HEK293 (cell line): ENCODE results near the gene HDHD5.
A peak's percentile ranks its signal among the peaks of the same experiment; 100 is the strongest.

Source experiments
- CTCF ChIA-PET: fragments of 350-600 bp; formaldehyde crosslinking; extraction: SDS; loops from one replicate; lab custom pipeline; 2021; ENCODE audit warnings: antibody characterized with exemption; lab: Yijun Ruan, JAX
- POLR2A ChIA-PET: fragments of 300-600 bp; formaldehyde crosslinking; extraction: SDS; loops from one replicate; lab custom pipeline; 2020; ENCODE audit warnings: antibody characterized with exemption, inconsistent platforms; lab: Yijun Ruan, JAX
- H3K27ac ChIP-seq: fragments of 200-500 bp; sonication (Bioruptor generic); 2 replicates; pipeline ENCODE4 v1.5.1; 2014; ENCODE audit warnings: low read depth, low read length, control low read depth, inconsistent platforms; ENCODE audit errors: extremely low read depth
- H3K36me3 ChIP-seq, 2 experiments: fragments of 200-500 bp in 1 of 2; sonication (Bioruptor generic) in 1 of 2; 1 replicate in 1 of 2; 2 replicates in 1 of 2; pipeline ENCODE4 v1.5.1; 2014 to 2017; ENCODE audit warnings: inconsistent platforms in 2 of 2, low read length in 2 of 2; ENCODE audit not compliant: control insufficient read depth in 2 of 2, insufficient read depth in 1 of 2
- H3K4me1 ChIP-seq: fragments of 200-500 bp; sonication (Bioruptor generic); 2 replicates; pipeline ENCODE4 v1.5.1; 2014; ENCODE audit warnings: mild to moderate bottlenecking, low read length, inconsistent platforms; ENCODE audit not compliant: control insufficient read depth, insufficient read depth
- H3K4me3 ChIP-seq: 2 replicates; pipeline ENCODE4 v1.5.1; 2011; ENCODE audit warnings: low read depth, mild to moderate bottlenecking, control low read depth, low read length, moderate library complexity
- H3K9me3 ChIP-seq: fragments of 200-500 bp; sonication (Bioruptor generic); 2 replicates; pipeline ENCODE4 v1.5.1; 2014; ENCODE audit warnings: low read depth, low read length, inconsistent platforms; ENCODE audit not compliant: control insufficient read depth, insufficient read depth
- EGR2 ChIP-seq: fragments of 450-650 bp; formaldehyde crosslinking; IDR thresholded peaks from 2 replicates; pipeline ENCODE4 v1.5.1; 2016; ENCODE audit warnings: low read depth, missing biosample characterization, missing genetic modification characterization
- GLI4 ChIP-seq: fragments of 450-650 bp; formaldehyde crosslinking; IDR thresholded peaks from 2 replicates; pipeline ENCODE4 v1.5.1; 2016; ENCODE audit warnings: missing biosample characterization, missing genetic modification characterization
- HOXC10 ChIP-seq: sonication (generic); formaldehyde crosslinking; IDR thresholded peaks from 2 replicates; pipeline ENCODE4 v1.8.1; 2023; ENCODE audit warnings: mild to moderate bottlenecking, missing genetic modification reagents
- REST ChIP-seq: fragments of 450-650 bp; formaldehyde crosslinking; IDR thresholded peaks from 2 replicates; pipeline ENCODE4 v1.5.1; 2016; ENCODE audit warnings: missing biosample characterization, missing genetic modification characterization
- SP3 ChIP-seq: fragments of 450-650 bp; formaldehyde crosslinking; IDR thresholded peaks from 2 replicates; pipeline ENCODE4 v1.5.1; 2016; ENCODE audit warnings: missing biosample characterization, missing genetic modification characterization
- WT1 ChIP-seq: fragments of 450-650 bp; formaldehyde crosslinking; IDR thresholded peaks from 2 replicates; pipeline ENCODE4 v1.5.1; 2016; ENCODE audit warnings: missing biosample characterization, missing genetic modification characterization
- ZBTB21 ChIP-seq: fragments of 450-650 bp; formaldehyde crosslinking; IDR thresholded peaks from 2 replicates; pipeline ENCODE4 v1.5.1; 2017; ENCODE audit warnings: missing biosample characterization, missing genetic modification characterization
- ZBTB44 ChIP-seq: fragments of 450-650 bp; IDR thresholded peaks from 2 replicates; pipeline ENCODE4 v1.5.1; 2018; ENCODE audit warnings: missing biosample characterization, mild to moderate bottlenecking, missing genetic modification characterization
- ZFP41 ChIP-seq: fragments of 450-650 bp; formaldehyde crosslinking; IDR thresholded peaks from 2 replicates; pipeline ENCODE4 v1.5.1; 2016; ENCODE audit warnings: missing biosample characterization, missing genetic modification characterization, borderline replicate concordance
- ZFP69B ChIP-seq: fragments of 450-650 bp; formaldehyde crosslinking; IDR thresholded peaks from 2 replicates; pipeline ENCODE4 v1.5.1; 2016; ENCODE audit warnings: missing biosample characterization, missing genetic modification characterization
- ZNF19 ChIP-seq: fragments of 450-650 bp; formaldehyde crosslinking; IDR thresholded peaks from 2 replicates; pipeline ENCODE4; 2016; ENCODE audit warnings: missing biosample characterization, missing genetic modification characterization, low read depth
- ZNF398 ChIP-seq: fragments of 450-650 bp; formaldehyde crosslinking; IDR thresholded peaks from 2 replicates; pipeline ENCODE4 v1.5.1; 2017; ENCODE audit warnings: missing biosample characterization, missing genetic modification characterization
- ZNF560 ChIP-seq: fragments of 450-650 bp; formaldehyde crosslinking; IDR thresholded peaks from 2 replicates; pipeline ENCODE4 v1.5.1; 2017; ENCODE audit warnings: missing biosample characterization, missing genetic modification characterization, borderline replicate concordance
- ZNF624 ChIP-seq: fragments of 450-650 bp; formaldehyde crosslinking; IDR thresholded peaks from 2 replicates; pipeline ENCODE4 v1.5.1; 2017; ENCODE audit warnings: missing biosample characterization, missing genetic modification characterization
- ZNF639 ChIP-seq: fragments of 450-650 bp; formaldehyde crosslinking; IDR thresholded peaks from 2 replicates; pipeline ENCODE4 v1.5.1; 2016; ENCODE audit warnings: missing biosample characterization, missing genetic modification characterization
- ZNF654 ChIP-seq: fragments of 450-650 bp; formaldehyde crosslinking; IDR thresholded peaks from 2 replicates; pipeline ENCODE4 v1.5.1; 2016; ENCODE audit warnings: low read depth, missing biosample characterization, missing genetic modification characterization
- ZNF843 ChIP-seq: fragments of 450-650 bp; formaldehyde crosslinking; IDR thresholded peaks from 2 replicates; pipeline ENCODE4 v1.5.1; 2016; ENCODE audit warnings: missing biosample characterization, missing genetic modification characterization

Gene HDHD5

GRCh38 chr22:17152971-17153370 is 6.1 kb downstream of the HDHD5 start:
- Histone ChIP-seq H3K9me3 (no peaks in the 10 kb centered on the region), H3K27ac (no peak overlapping the region), H3K4me3 (no peak overlapping the region), H3K36me3 (peaks cover 3 to 17% of the 10 kb centered on the region in 2 experiments; a peak in 2 of 3 replicates)
- CTCF ChIA-PET = interaction anchor here (3.4 kb wide), 1 partner anchor 19 kb away, joined by 19 read pairs; no protein-coding TSS in a partner anchor
- TF ChIP-seq ZNF560 (no peak), WT1 (tag by site-specific recombination) (no peak), ZBTB21 (no peak), ZNF843 (tag by site-specific recombination) (no peak), HOXC10 (CRISPR knock-in tag) (no peak), SP3 (tag by site-specific recombination) (no peak), ZFP69B (no peak), ZNF654 (tag by site-specific recombination) (no peak), ZNF624 (tag by site-specific recombination) (no peak), ZNF398 (tag by site-specific recombination) (no peak), ZNF19 (tag by site-specific recombination) (no peak), EGR2 (tag by site-specific recombination) (no peak)
- TF ChIP-seq, all 188 proteins: peak for 0
- POLR2A ChIA-PET = no interaction called here
- H3K4me1 ChIP-seq = peaks cover 7% of the 10 kb centered on the region

GRCh38 chr22:17152340-17152739 is 6.7 kb downstream of the HDHD5 start:
- peaks cover 3 to 24% of the 10 kb centered on the region in 2 experiments; a peak in 2 of 3 replicates for H3K36me3 ChIP-seq
- TF ChIP-seq ZBTB44 (tag by site-specific recombination) (no peak), REST (tag by site-specific recombination) (0 out of 2 replicates have a peak, but pooled peaks have one; percentile 29), ZFP41 (tag by site-specific recombination) (no peak), GLI4 (tag by site-specific recombination) (no peak), ZNF639 (no peak)
- TF ChIP-seq, all 188 proteins: peak for 1
- no peaks in the 10 kb centered on the region for H3K9me3 ChIP-seq
- H3K4me3 ChIP-seq = no peak overlapping the region
- H3K27ac ChIP-seq = no peak overlapping the region
- ChIA-PET POLR2A (no interaction called here), CTCF (interaction anchor here (3.4 kb wide), 1 partner anchor 19 kb away, joined by 19 read pairs; no protein-coding TSS in a partner anchor)
- H3K4me1 ChIP-seq = peaks cover 7% of the 10 kb centered on the region
